Measurements from ENCODE around the gene PTPRM. TPM values are rescaled to one million over a fixed set of nuclear protein-coding genes. Genes with fewer than 3 reads are reported as not detected.

The PTPRM gene
- total and polyA plus RNA-seq, 4 donors = 61.1 to 146 (median 87.5) TPM

GRCh38 chr18:8121942-8122480 is 554.9 kb downstream of the PTPRM start:
- H3K9ac ChIP-seq (ENCODE audit: insufficient read depth in 1 of 2, low read length in 2 of 2) = no peak overlapping the region
- WGBS, 2 donors = 90 to 95% methylated on average over 9 of the region's 9 CpGs
- DNase-seq (no peak), ATAC-seq (ENCODE audit: insufficient read depth, low FRiP score) (no peak)
- H3K4me3 ChIP-seq = no peak overlapping the region
- H3K4me1 ChIP-seq (ENCODE audit: control insufficient read depth in 5 of 5, insufficient read depth in 5 of 5, low read length in 5 of 5) = no peaks in the 10 kb centered on the region
- no peaks in the 10 kb centered on the region for H3K9me3 ChIP-seq (ENCODE audit: control insufficient read depth in 4 of 4, insufficient read depth in 3 of 4, low read length in 3 of 4)
- no peak for TF ChIP-seq CTCF (IDR thresholded peaks at IDR 0.05; ENCODE audit: control extremely low read depth, extremely low read depth)
- H3K27ac ChIP-seq (ENCODE audit: low read depth in 1 of 2, low read length in 1 of 2) = no peak overlapping the region
- H3K36me3 ChIP-seq (ENCODE audit: control insufficient read depth in 4 of 4, insufficient read depth in 4 of 4, low read length in 4 of 4) = peaks cover 0 to 4% (median 0%) of the 10 kb centered on the region in 4 donors
- H3K27me3 ChIP-seq (ENCODE audit: control insufficient read depth in 3 of 3, insufficient read depth in 3 of 3, low read length in 2 of 3) = no peaks in the 10 kb centered on the region

GRCh38 chr18:8124232-8125146 is 557.4 kb downstream of the PTPRM start:
- TF ChIP-seq CTCF (IDR thresholded peaks at IDR 0.05; ENCODE audit: control extremely low read depth, extremely low read depth) = no peak
- Histone ChIP-seq H3K4me1 (ENCODE audit: control insufficient read depth in 5 of 5, insufficient read depth in 5 of 5, low read length in 5 of 5) (no peaks in the 10 kb centered on the region), H3K9ac (ENCODE audit: insufficient read depth in 1 of 2, low read length in 2 of 2) (no peak overlapping the region), H3K9me3 (ENCODE audit: control insufficient read depth in 4 of 4, insufficient read depth in 3 of 4, low read length in 3 of 4) (no peaks in the 10 kb centered on the region), H3K27ac (ENCODE audit: low read depth in 1 of 2, low read length in 1 of 2) (no peak overlapping the region), H3K36me3 (ENCODE audit: control insufficient read depth in 4 of 4, insufficient read depth in 4 of 4, low read length in 4 of 4) (peaks cover 0 to 4% (median under 1%) of the 10 kb centered on the region in 4 donors), H3K27me3 (ENCODE audit: control insufficient read depth in 3 of 3, insufficient read depth in 3 of 3, low read length in 2 of 3) (no peaks in the 10 kb centered on the region), H3K4me3 (no peak overlapping the region)
- ATAC-seq (ENCODE audit: insufficient read depth, low FRiP score) (no peak), DNase-seq (no peak)
- 74 to 76% methylated on average over 7 of the region's 7 CpGs for WGBS, 2 donors

- 85 to 88% methylated on average over 5 of the region's 5 CpGs for WGBS, 2 donors
These were observed 563.0 kb downstream of the PTPRM start for GRCh38 chr18:8130096-8130495.

More at GRCh38 chr18:8130096-8130495, 563.0 kb downstream of the PTPRM start:
- no peaks in the 10 kb centered on the region for H3K27me3 ChIP-seq (ENCODE audit: control insufficient read depth in 3 of 3, insufficient read depth in 3 of 3, low read length in 2 of 3)
- H3K4me1 ChIP-seq (ENCODE audit: control insufficient read depth in 5 of 5, insufficient read depth in 5 of 5, low read length in 5 of 5) = no peaks in the 10 kb centered on the region
- no peak overlapping the region for H3K4me3 ChIP-seq
- H3K9ac ChIP-seq (ENCODE audit: insufficient read depth in 1 of 2, low read length in 2 of 2) = no peak overlapping the region
- no peaks in the 10 kb centered on the region for H3K9me3 ChIP-seq (ENCODE audit: control insufficient read depth in 4 of 4, insufficient read depth in 3 of 4, low read length in 3 of 4)
- peaks cover 0 to 5% (median 0%) of the 10 kb centered on the region in 4 donors for H3K36me3 ChIP-seq (ENCODE audit: control insufficient read depth in 4 of 4, insufficient read depth in 4 of 4, low read length in 4 of 4)
- no peak for ATAC-seq (ENCODE audit: insufficient read depth, low FRiP score)
- no peak for TF ChIP-seq CTCF (IDR thresholded peaks at IDR 0.05; ENCODE audit: control extremely low read depth, extremely low read depth)
- DNase-seq = no peak
- no peak overlapping the region for H3K27ac ChIP-seq (ENCODE audit: low read depth in 1 of 2, low read length in 1 of 2)

Measured in lung (tissue), 12 donors.